Activated naive CD8-positive, alpha-beta T cell treated with anti-CD3 and anti-CD28 coated beads, Interleukin-2, amount 50 U/mL, for 24 hours (primary cell): ENCODE measurements around the gene TGM5.

Source experiments
- ATAC-seq: fragments of 150-1000 bp; cut with Tn5 transposase; one replicate; pipeline ENCODE4 v1.10.0; 2021
- DNase-seq: peaks from one replicate; pipeline ENCODE4 v3.0.0; 2021
- H3K27ac Mint-ChIP-seq: one replicate; pipeline ENCODE4 v1.8.0; 2021; ENCODE audit warnings: mild to moderate bottlenecking, mixed read lengths
- H3K27me3 Mint-ChIP-seq: one replicate; pipeline ENCODE4 v1.8.0; 2021; ENCODE audit warnings: mixed read lengths
- H3K36me3 Mint-ChIP-seq: one replicate; pipeline ENCODE4 v1.8.0; 2021; ENCODE audit warnings: low read depth, mixed read lengths
- H3K4me1 Mint-ChIP-seq: one replicate; pipeline ENCODE4 v1.8.0; 2021; ENCODE audit warnings: mixed read lengths
- H3K4me3 Mint-ChIP-seq: one replicate; pipeline ENCODE4 v1.8.0; 2021; ENCODE audit warnings: mild to moderate bottlenecking, moderate library complexity, mixed read lengths
- H3K9me3 Mint-ChIP-seq: one replicate; pipeline ENCODE4 v1.8.0; 2021; ENCODE audit warnings: mixed read lengths

Gene TGM5

DNA sequence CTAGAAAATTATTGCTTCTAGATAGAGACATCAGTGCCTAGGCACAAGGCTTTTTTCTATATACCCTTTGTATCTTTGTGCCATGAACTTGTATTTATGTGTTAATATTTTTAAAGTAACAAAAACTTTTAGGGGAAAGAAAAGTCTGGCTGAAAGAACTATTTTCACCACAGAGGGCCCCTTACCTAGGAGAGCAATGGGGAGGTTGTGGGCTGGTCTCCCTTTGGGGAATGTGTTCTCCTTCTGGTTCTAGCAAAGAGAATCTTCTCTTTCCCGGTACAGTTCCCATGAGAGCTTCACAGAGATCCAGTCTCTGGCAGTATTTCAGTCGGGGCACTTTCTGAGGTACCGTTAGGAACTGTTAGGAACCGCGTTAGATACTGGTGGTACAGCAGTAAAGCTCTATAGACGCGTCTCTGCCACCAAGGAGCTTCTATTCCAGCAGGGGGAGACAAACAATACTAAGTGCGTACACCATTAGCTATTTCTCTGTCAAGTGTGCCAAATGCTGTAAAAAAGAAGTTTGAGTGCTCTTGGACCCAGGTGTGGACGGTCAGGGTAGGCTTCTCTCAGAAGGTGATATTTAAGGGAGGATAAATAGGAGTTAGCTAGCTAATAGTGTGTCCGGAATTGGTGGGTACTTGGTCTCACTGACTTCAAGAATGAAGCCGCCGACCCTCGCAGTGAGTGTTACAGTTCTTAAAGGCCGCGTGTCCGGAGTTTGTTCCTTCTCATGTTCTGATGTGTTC lies 41.4 kb downstream of the TGM5 start:
- DNase-seq, result peak; percentile 36
- peaks cover 13% of the 10 kb centered on the region for H3K27me3 Mint-ChIP-seq
- H3K9me3 Mint-ChIP-seq, result no peaks in the 10 kb centered on the region
- peaks cover 5% of the 10 kb centered on the region for H3K4me1 Mint-ChIP-seq
- ATAC-seq, result peak; percentile 92
- no peak overlapping the region for H3K27ac Mint-ChIP-seq
- H3K36me3 Mint-ChIP-seq, result no peaks in the 10 kb centered on the region
- peak overlapping the region; percentile 35 for H3K4me3 Mint-ChIP-seq

- no peaks in the 10 kb centered on the region for H3K36me3 Mint-ChIP-seq
- peaks cover 5% of the 10 kb centered on the region for H3K4me1 Mint-ChIP-seq
- ATAC-seq, result no peak
- peaks cover 10% of the 10 kb centered on the region for H3K27me3 Mint-ChIP-seq
- no peak overlapping the region for H3K4me3 Mint-ChIP-seq
- no peak for DNase-seq
- no peak overlapping the region for H3K27ac Mint-ChIP-seq
- H3K9me3 Mint-ChIP-seq, result no peaks in the 10 kb centered on the region
Observed at GRCh38 chr15:43221422-43221821, 45.3 kb downstream of the TGM5 start.

DNA sequence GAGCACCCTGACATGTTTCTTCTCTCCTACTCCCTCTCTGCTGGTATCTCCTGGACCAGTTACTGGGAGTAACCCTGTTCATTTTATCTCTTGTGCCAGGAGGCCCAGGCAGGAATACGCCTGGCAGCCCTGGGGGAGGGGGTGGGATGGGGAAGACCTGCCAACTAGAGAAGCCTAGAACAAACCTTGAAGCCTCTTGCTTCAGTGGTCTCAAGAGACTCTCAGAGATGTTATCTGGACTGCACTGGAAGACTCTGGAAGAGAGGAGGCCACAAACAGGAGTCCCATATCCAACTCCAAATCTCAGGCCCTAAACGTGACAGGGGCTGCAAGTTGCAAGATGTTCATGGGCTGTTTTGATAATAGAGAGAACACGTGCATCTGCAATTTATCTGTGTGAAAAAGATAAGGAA lies 45.7 kb downstream of the TGM5 start, which contains the start of gene EPB42:
EPB42 (minus strand) TSS at position 28 of the 413 bp plus-strand sequence. CDS start 193 bp downstream, outside the sequence.
- Mint-ChIP-seq H3K4me3 (no peak within 1 kb of the TSS), H3K36me3 (no peaks in the 10 kb centered on the region), H3K27ac (no peak within 1 kb of the TSS), H3K27me3 (peaks cover 10% of the 10 kb centered on the region), H3K4me1 (peaks cover 5% of the 10 kb centered on the region), H3K9me3 (no peaks in the 10 kb centered on the region)
- DNase-seq (no peak), ATAC-seq (no peak)

GRCh38 chr15:43219929-43220928 lies 46.5 kb downstream of the TGM5 start:
- Mint-ChIP-seq H3K27me3 (peaks cover 6% of the 10 kb centered on the region), H3K36me3 (no peaks in the 10 kb centered on the region), H3K4me3 (no peak overlapping the region), H3K27ac (no peak overlapping the region), H3K9me3 (no peaks in the 10 kb centered on the region), H3K4me1 (no peaks in the 10 kb centered on the region)
- ATAC-seq, result peak; percentile 26
- DNase-seq, result no peak

DNA sequence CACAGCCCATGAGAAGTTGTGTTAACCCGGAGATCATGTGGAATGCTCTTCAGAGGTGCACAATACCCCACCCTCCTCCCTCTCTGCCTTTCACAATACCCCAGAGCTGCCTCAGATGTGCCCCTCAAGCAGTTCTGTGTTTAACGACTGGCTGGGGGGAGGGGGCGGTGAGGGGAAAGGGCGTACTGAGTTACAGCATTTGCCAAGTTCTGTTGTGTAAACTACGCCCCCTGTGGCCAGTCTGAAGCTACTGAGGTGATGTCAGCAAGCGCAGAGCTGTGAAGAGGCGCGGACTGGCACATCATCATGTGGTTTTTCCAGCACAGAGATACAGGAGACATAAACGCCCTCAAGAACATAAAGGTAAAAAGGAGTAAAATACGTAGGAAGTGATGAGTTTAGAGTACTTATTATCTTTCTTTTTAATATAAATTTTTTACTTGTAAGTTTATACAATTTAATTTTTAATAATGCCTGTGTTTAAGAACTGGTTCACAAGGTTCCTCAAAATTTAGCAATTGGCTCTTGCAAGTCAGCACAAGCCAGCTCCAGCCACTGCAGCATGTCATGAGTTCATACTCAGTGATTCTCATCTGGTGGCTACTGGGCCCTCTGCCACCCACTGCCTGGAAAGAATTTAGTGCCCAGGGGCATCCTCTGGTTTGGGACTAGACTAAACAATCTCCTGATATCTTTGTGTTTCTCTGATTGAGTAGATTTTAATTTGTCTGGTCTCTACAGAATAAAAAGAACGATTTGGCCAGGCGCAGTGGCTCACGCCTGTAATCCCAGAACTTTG lies 47.6 kb downstream of the TGM5 start:
- Mint-ChIP-seq H3K9me3 (no peaks in the 10 kb centered on the region), H3K4me1 (no peaks in the 10 kb centered on the region), H3K27me3 (peaks cover 4% of the 10 kb centered on the region), H3K27ac (no peak overlapping the region), H3K36me3 (no peaks in the 10 kb centered on the region), H3K4me3 (no peak overlapping the region)
- DNase-seq (no peak), ATAC-seq (no peak)

GRCh38 chr15:43215961-43216360 lies 50.8 kb downstream of the TGM5 start:
- H3K4me3 Mint-ChIP-seq, result no peak overlapping the region
- H3K36me3 Mint-ChIP-seq, result no peaks in the 10 kb centered on the region
- H3K27me3 Mint-ChIP-seq, result peaks cover under 1% of the 10 kb centered on the region
- no peak overlapping the region for H3K27ac Mint-ChIP-seq
- H3K9me3 Mint-ChIP-seq, result no peaks in the 10 kb centered on the region
- DNase-seq (no peak), ATAC-seq (no peak)
- H3K4me1 Mint-ChIP-seq, result no peaks in the 10 kb centered on the region

DNA sequence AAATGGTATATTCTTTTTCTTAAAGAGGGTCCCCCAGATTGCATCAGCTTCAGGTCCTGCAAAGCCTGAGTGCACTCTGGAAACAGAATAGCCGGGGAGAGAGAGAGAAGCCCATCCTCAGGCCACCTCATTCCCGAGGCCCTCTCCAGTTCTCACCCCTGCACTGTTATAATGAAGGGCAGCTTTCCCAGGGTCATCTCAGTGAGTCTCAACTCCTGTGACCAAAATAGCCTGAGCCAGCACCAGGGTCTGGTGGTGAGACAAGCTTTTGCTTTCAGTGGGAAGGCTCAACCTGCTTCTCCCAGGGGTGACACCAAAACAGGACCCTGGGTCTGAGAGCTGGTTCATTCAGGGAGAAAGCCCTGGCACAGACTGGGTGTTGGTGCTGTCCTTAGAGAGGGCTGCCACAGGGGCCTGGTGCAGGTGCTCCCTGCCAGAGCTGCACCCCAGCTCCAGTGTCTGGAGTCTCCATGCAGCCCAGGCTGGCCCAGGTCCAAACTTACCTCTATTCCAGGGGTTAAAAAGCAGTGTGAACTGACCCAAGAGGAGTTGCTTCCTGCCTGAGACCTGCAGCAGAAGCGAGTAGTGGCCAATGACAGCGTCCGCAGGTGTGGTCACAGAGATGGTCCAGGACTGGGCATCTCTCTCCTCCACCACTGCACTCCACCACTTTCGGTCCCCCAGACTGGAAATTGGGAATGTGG lies 52.0 kb downstream of the TGM5 start:
- no peaks in the 10 kb centered on the region for H3K4me1 Mint-ChIP-seq
- H3K27me3 Mint-ChIP-seq, result peaks cover 7% of the 10 kb centered on the region
- H3K4me3 Mint-ChIP-seq, result no peak overlapping the region
- ATAC-seq (no peak), DNase-seq (no peak)
- H3K9me3 Mint-ChIP-seq, result no peaks in the 10 kb centered on the region
- H3K36me3 Mint-ChIP-seq, result no peaks in the 10 kb centered on the region
- no peak overlapping the region for H3K27ac Mint-ChIP-seq

DNA sequence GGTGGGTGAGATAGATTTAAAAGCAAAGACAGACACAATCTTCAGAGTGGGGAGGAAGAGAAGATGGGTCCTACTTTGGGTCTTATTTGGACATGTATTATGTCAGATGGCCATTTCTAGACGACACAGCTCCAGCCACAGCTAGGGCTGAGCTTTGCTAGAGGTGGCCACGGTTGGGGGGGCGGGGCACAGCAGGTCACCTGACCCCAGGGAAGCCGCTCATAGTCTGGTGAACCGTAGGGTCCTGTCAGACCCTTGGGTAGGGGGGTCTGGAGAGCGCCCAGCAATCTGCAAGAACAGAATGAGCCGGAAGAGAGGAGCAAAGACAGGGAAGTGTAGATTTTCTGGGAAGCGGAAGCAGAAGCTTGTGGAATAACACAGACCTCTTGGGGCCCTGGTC lies 52.6 kb downstream of the TGM5 start:
- no peak for ATAC-seq
- Mint-ChIP-seq H3K36me3 (no peaks in the 10 kb centered on the region), H3K4me3 (no peak overlapping the region), H3K4me1 (no peaks in the 10 kb centered on the region), H3K27ac (no peak overlapping the region), H3K9me3 (no peaks in the 10 kb centered on the region), H3K27me3 (peaks cover 9% of the 10 kb centered on the region)
- DNase-seq, result no peak

- Mint-ChIP-seq H3K36me3 (no peaks in the 10 kb centered on the region), H3K9me3 (no peaks in the 10 kb centered on the region), H3K27ac (no peak overlapping the region), H3K4me1 (no peaks in the 10 kb centered on the region), H3K27me3 (peaks cover 15% of the 10 kb centered on the region), H3K4me3 (no peak overlapping the region)
- DNase-seq (no peak), ATAC-seq (no peak)
Observed at GRCh38 chr15:43213466-43213865, 53.3 kb downstream of the TGM5 start.

DNA sequence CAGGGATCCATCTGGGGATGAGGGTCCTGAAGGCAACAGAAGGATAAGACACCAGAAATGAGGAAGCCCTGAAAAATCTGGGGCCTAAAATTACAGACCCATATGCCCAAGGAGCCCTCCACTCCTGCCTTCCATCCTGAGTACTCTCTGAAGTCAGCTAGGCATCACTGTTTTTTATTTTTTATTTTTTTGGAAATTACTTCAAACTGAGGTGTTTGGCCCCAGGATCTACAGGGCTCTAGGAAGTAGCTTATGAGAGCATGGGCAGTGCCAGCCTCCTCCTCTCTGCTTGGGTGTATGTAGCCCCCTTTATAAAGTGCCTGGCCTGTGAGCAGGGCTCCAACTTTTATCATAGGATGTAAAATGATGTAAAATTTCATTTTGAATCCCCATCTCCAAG lies 53.8 kb downstream of the TGM5 start:
- DNase-seq (no peak), ATAC-seq (no peak)
- Mint-ChIP-seq H3K4me3 (no peak overlapping the region), H3K27me3 (peaks cover 15% of the 10 kb centered on the region), H3K9me3 (no peaks in the 10 kb centered on the region), H3K36me3 (no peaks in the 10 kb centered on the region), H3K27ac (no peak overlapping the region), H3K4me1 (no peaks in the 10 kb centered on the region)

DNA sequence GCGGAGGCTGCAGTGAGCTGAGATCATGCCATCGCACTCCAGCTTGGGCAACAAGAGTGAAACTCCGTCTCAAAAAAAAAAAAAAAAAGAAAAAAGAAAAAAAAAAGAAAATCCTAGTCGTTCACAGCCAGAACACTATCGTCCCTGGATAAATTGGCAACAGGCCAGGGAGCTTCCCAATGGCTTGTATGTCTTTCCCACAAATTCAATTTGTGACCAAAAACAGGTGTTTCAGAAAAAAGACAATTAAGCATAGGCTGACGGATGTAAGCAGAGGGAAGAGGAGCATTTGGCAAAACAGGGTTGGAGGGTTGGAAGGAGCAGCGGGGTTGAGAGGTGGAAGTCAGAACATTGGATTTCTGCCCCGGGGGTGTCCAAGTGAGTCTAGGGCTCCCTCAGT lies 54.4 kb downstream of the TGM5 start:
- Mint-ChIP-seq H3K4me3 (no peak overlapping the region), H3K9me3 (no peaks in the 10 kb centered on the region), H3K27me3 (peaks cover 15% of the 10 kb centered on the region)

DNA sequence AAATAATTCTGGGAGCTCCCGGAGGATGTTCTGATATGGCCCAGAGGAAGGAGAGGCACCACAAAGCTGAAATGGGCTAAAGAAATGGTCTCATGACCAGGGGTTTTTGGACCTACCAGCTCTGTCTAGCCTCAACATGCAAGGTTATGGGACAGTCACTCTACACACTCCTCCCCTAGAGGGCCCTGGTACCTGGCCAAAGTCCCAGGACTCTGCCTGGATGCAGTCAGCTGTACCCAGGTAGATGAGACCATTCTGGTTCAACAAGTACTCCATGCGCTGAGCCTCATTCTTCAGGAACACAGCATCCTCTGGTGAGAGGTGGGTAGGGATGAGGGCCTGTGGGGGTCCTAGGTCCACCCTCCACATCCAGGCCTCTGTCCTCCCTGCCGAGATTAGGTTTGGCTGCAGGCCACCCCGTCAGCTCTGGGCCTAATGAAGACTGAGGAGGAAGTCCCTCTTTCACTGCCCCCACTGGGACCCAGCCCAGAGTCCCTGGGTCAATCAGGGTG lies 55.4 kb downstream of the TGM5 start:
- Mint-ChIP-seq H3K27me3 (peaks cover 15% of the 10 kb centered on the region), H3K4me1 (no peaks in the 10 kb centered on the region), H3K4me3 (no peak overlapping the region), H3K36me3 (no peaks in the 10 kb centered on the region), H3K27ac (no peak overlapping the region), H3K9me3 (no peaks in the 10 kb centered on the region)
- ATAC-seq (no peak), DNase-seq (no peak)

More for the DNA sequence above, 54.4 kb downstream of the TGM5 start:
- ATAC-seq, result no peak
- DNase-seq, result no peak
- H3K4me1 Mint-ChIP-seq, result no peaks in the 10 kb centered on the region
- H3K36me3 Mint-ChIP-seq, result no peaks in the 10 kb centered on the region
- no peak overlapping the region for H3K27ac Mint-ChIP-seq

DNA sequence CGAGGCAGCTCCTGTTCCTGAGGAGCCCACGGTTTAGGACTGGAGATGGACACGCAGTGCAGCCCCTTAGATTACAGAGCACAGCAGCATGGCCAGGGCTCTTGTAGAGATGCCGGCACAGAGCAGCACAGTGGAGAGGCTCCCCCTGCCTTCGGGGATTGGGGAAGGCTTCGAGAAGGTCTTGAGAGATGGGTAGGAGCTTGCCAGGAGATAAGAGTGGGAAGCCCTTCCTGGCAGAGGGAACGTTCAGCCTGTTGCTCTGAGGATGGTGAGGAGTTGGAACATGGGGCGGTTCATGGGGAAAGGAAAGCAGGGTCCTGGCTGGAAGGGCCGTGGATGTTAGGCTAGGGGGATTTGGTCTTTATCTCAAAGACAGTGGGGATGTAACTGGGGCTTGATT lies 55.9 kb downstream of the TGM5 start:
- no peaks in the 10 kb centered on the region for H3K36me3 Mint-ChIP-seq
- no peak for ATAC-seq
- H3K4me1 Mint-ChIP-seq, result no peaks in the 10 kb centered on the region
- no peak for DNase-seq
- H3K4me3 Mint-ChIP-seq, result no peak overlapping the region
- H3K9me3 Mint-ChIP-seq, result no peaks in the 10 kb centered on the region
- H3K27ac Mint-ChIP-seq, result no peak overlapping the region
- peaks cover 16% of the 10 kb centered on the region for H3K27me3 Mint-ChIP-seq
